Loucy (cell line): ENCODE results near the gene IGSF8.

Experiments
- CTCF ChIP-seq: fragments of 200-600 bp; sonication (generic); conservative IDR thresholded peaks from 2 replicates; pipeline ENCODE4 v1.5.1; 2014; ENCODE audit warnings: mild to moderate bottlenecking, antibody characterized with exemption, low read length
- EZH2phosphoT487 ChIP-seq: fragments of 200-600 bp; IDR thresholded peaks from 2 replicates; pipeline ENCODE4 v1.6.1; 2018; ENCODE audit warnings: antibody characterized with exemption, mild to moderate bottlenecking, moderate library complexity, borderline replicate concordance

GRCh38 chr1:160070243-160071163, 27.9 kb downstream of the IGSF8 start:
- TF ChIP-seq CTCF (no peak), EZH2phosphoT487 (no peak)
